ENCODE results near the gene EXOSC10. TPM values are rescaled to one million over a fixed set of nuclear protein-coding genes. Genes with fewer than 3 reads are reported as not detected.
"Not testable (repeated sequence)": the region's sequence is repeated elsewhere in the genome, so short reads cannot be mapped to it uniquely, and the experiment has no call there.

Gene EXOSC10
- total RNA-seq, 4 donors from 2014 or later = 39.3 to 56.2 (median 41.0) TPM

- peaks cover 0 to 26% of the 10 kb centered on the region in 2 donors for H3K36me3 ChIP-seq
- ATAC-seq = no peak
- TF ChIP-seq CTCF (IDR thresholded peaks at IDR 0.05) (no peak), POLR2A (IDR thresholded peaks at IDR 0.05) (no peak), EP300 (IDR thresholded peaks at IDR 0.05) (no peak), POLR2AphosphoS5 (IDR thresholded peaks at IDR 0.05) (no peak)
- WGBS, 2 donors (ENCODE audit: low coverage in 1 of 2) = 91% methylated on average over 6 of the region's 6 CpGs; no CpG with 5 or more reads in 1 of the 2 donors
- peaks cover 0 to 21% (median 15%) of the 10 kb centered on the region in 3 donors for H3K4me1 ChIP-seq
- no peaks in the 10 kb centered on the region for H3K9me3 ChIP-seq
- H3K27ac ChIP-seq = no peak overlapping the region
- no peaks in the 10 kb centered on the region for H3K27me3 ChIP-seq
- H3K4me3 ChIP-seq = no peak overlapping the region
Observed at GRCh38 chr1:11101347-11101746, 1.7 kb upstream of the EXOSC10 start.

GRCh38 chr1:11100806-11101205 is 1.1 kb upstream of the EXOSC10 start:
- Histone ChIP-seq H3K4me1 (peaks cover 0 to 21% (median 15%) of the 10 kb centered on the region in 3 donors), H3K36me3 (peaks cover 0 to 26% of the 10 kb centered on the region in 2 donors)
- H3K9me3 ChIP-seq, H3K27me3 ChIP-seq, ATAC-seq, H3K27ac ChIP-seq, H3K4me3 ChIP-seq: not testable (repeated sequence)
- WGBS, 2 donors (ENCODE audit: low coverage in 1 of 2) = 94 to 100% methylated on average over 1 to 12 of the region's 17 CpGs

GRCh38 chr1:11100149-11100493 is 452 bp upstream of the EXOSC10 start:
- TF ChIP-seq POLR2AphosphoS5 (IDR thresholded peaks at IDR 0.05) = no peak
- no peak for TF ChIP-seq CTCF (IDR thresholded peaks at IDR 0.05)
- no peak for TF ChIP-seq POLR2A (IDR thresholded peaks at IDR 0.05)
- TF ChIP-seq EP300 (IDR thresholded peaks at IDR 0.05) = no peak
- Histone ChIP-seq H3K36me3 (peaks cover 0 to 27% of the 10 kb centered on the region in 2 donors), H3K4me3 (peak overlapping the region; percentile 88 to 95), H3K9me3 (no peaks in the 10 kb centered on the region), H3K4me1 (peaks cover 0 to 21% (median 15%) of the 10 kb centered on the region in 3 donors), H3K27me3 (no peaks in the 10 kb centered on the region), H3K27ac (peak overlapping the region; percentile 61 to 88 (median 85))
- WGBS, 2 donors (ENCODE audit: low coverage in 1 of 2) = 10 to 17% methylated on average over 7 to 10 of the region's 13 CpGs
- ATAC-seq = peak; percentile 5

- H3K9me3 ChIP-seq = no peaks in the 10 kb centered on the region
- peaks cover 0 to 39% of the 10 kb centered on the region in 2 donors for H3K36me3 ChIP-seq
- 13 to 16% methylated on average over 5 of the region's 5 CpGs for WGBS, 2 donors (ENCODE audit: low coverage in 1 of 2)
- H3K27ac ChIP-seq = peak overlapping the region in 3 of 4 donors; percentile 85 to 88 (median 85)
- peak overlapping the region; percentile 88 to 95 for H3K4me3 ChIP-seq
- ATAC-seq = no peak
- TF ChIP-seq EP300 (IDR thresholded peaks at IDR 0.05) = no peak
- no peak for TF ChIP-seq POLR2A (IDR thresholded peaks at IDR 0.05)
- H3K4me1 ChIP-seq = peaks cover 0 to 21% (median 15%) of the 10 kb centered on the region in 3 donors
- no peaks in the 10 kb centered on the region for H3K27me3 ChIP-seq
Observed at GRCh38 chr1:11098931-11099309, 749 bp downstream of the EXOSC10 start.

GRCh38 chr1:11083784-11084183 is 15.9 kb downstream of the EXOSC10 start:
- not testable (repeated sequence) for ATAC-seq, H3K27ac ChIP-seq, H3K9me3 ChIP-seq, H3K4me1 ChIP-seq, H3K27me3 ChIP-seq, H3K4me3 ChIP-seq
- WGBS, 2 donors (ENCODE audit: low coverage in 1 of 2) = 60% methylated on average over 1 of the region's 3 CpGs; no CpG with 5 or more reads in 1 of the 2 donors
- peaks cover 9 to 73% of the 10 kb centered on the region in 2 donors for H3K36me3 ChIP-seq

- H3K4me3 ChIP-seq = no peak overlapping the region
- no peaks in the 10 kb centered on the region for H3K9me3 ChIP-seq
- no peaks in the 10 kb centered on the region for H3K4me1 ChIP-seq
- ATAC-seq = no peak
- no peak for TF ChIP-seq POLR2A (IDR thresholded peaks at IDR 0.05)
- no peak for TF ChIP-seq EP300 (IDR thresholded peaks at IDR 0.05)
- no peak for TF ChIP-seq CTCF (IDR thresholded peaks at IDR 0.05)
- TF ChIP-seq POLR2AphosphoS5 (IDR thresholded peaks at IDR 0.05) = no peak
- no peak overlapping the region for H3K27ac ChIP-seq
- no peaks in the 10 kb centered on the region for H3K27me3 ChIP-seq
- WGBS, 2 donors (ENCODE audit: low coverage in 1 of 2) = 80 to 87% methylated on average over 2 to 10 of the region's 12 CpGs
- H3K36me3 ChIP-seq = peaks cover 0 to 74% of the 10 kb centered on the region in 2 donors
Observed at GRCh38 chr1:11080931-11081330, 18.7 kb downstream of the EXOSC10 start.
